GM12878 (cell line): ENCODE results near the gene MAZ. TPM values are rescaled to one million over a fixed set of nuclear protein-coding genes. Genes with fewer than 3 reads are reported as not detected.

ENCODE experiments used
- ATAC-seq: fragments of 200-7000 bp; cut with Tn5 transposase; 3 replicates; pipeline ENCODE4 v1.9.1; 2020; ENCODE audit warnings: mild to moderate bottlenecking, moderate library complexity
- BruUV-seq: library from RNA; stranded (reverse); fragments of 400-500 nt; replicated peaks from 2 replicates; lab custom pipeline; 2021; lab: Mats Ljungman, UMichigan
- CTCF ChIA-PET: fragments of 300-600 bp; sonication (Branson Sonifier 250); formaldehyde crosslinking; extraction: SDS; loops from one replicate; lab custom pipeline; 2021; ENCODE audit warnings: inconsistent platforms; lab: Yijun Ruan, JAX
- POLR2A ChIA-PET: fragments of 350-600 bp; formaldehyde crosslinking; extraction: SDS; loops from one replicate; lab custom pipeline; 2021; ENCODE audit warnings: inconsistent platforms; lab: Charles Lee
- RAD21 ChIA-PET: fragments of 300-600 bp; sonication (Branson Sonifier 250); formaldehyde crosslinking; loops from one replicate; lab custom pipeline; 2023; ENCODE audit warnings: antibody characterized with exemption; ENCODE audit not compliant: unreplicated experiment; lab: Charles Lee
- SMC1A ChIA-PET: fragments of 300-600 bp; sonication (Branson Sonifier 250); formaldehyde crosslinking; loops from one replicate; lab custom pipeline; 2023; ENCODE audit not compliant: unreplicated experiment, uncharacterized antibody; lab: Charles Lee
- DNase-seq: peaks from one replicate; pipeline ENCODE4 v3.0.0-alpha.2; 2011; ENCODE audit warnings: low read depth, low spot score
- FAIRE-seq: peaks from 3 replicates; lab custom pipeline; 2011; peaks lifted over from hg19 to GRCh38; lab: Jason Lieb, UNC
- H2AFZ ChIP-seq: 2 replicates; pipeline ENCODE4 v1.6.0; 2011; ENCODE audit warnings: low read depth, low read length, control low read depth; ENCODE audit not compliant: control insufficient read depth
- H3K27ac ChIP-seq: 2 replicates; pipeline ENCODE4 v1.5.1; 2011; ENCODE audit warnings: control low read depth; ENCODE audit not compliant: control insufficient read depth, insufficient read depth
- H3K27me3 ChIP-seq, 2 experiments: replicated peaks in 1 of 2; 2 replicates each; pipeline versions ENCODE4 v1.6.0 to v1.6.1; 2011; ENCODE audit warnings: low read length in 1 of 2; ENCODE audit not compliant: control insufficient read depth in 2 of 2, insufficient read depth in 2 of 2
- H3K36me3 ChIP-seq, 2 experiments: 2 replicates each; pipeline ENCODE4 v1.5.1; 2011; ENCODE audit warnings: low read length in 1 of 2; ENCODE audit not compliant: control insufficient read depth in 2 of 2, insufficient read depth in 2 of 2
- H3K4me1 ChIP-seq: 2 replicates; pipeline ENCODE4 v1.6.1; 2011; ENCODE audit warnings: mild to moderate bottlenecking, low read length, moderate library complexity, mixed read lengths; ENCODE audit not compliant: control insufficient read depth, insufficient read depth
- H3K4me2 ChIP-seq: 2 replicates; pipeline ENCODE4 v1.6.0; 2011; ENCODE audit warnings: control low read depth; ENCODE audit not compliant: control insufficient read depth, insufficient read depth
- H3K4me3 ChIP-seq: fragments of 200-600 bp; sonication (generic); 2 replicates; pipeline ENCODE4 v1.5.1; 2016
- H3K79me2 ChIP-seq: 2 replicates; pipeline ENCODE4 v1.6.0; 2011; ENCODE audit warnings: low read length; ENCODE audit not compliant: control insufficient read depth, insufficient read depth
- H3K9ac ChIP-seq: 2 replicates; pipeline ENCODE4 v1.8.0; 2011; ENCODE audit warnings: low read length, control low read depth, mixed read lengths; ENCODE audit not compliant: control insufficient read depth, insufficient read depth
- H3K9me3 ChIP-seq: replicated peaks from 3 replicates; pipeline ENCODE4 v1.5.1; 2011; ENCODE audit warnings: mild to moderate bottlenecking, low read length; ENCODE audit not compliant: control insufficient read depth, insufficient read depth
- H4K20me1 ChIP-seq: 2 replicates; pipeline ENCODE4 v1.6.0; 2011; ENCODE audit not compliant: control insufficient read depth, insufficient read depth
- ATF2 ChIP-seq: IDR thresholded peaks from 2 replicates; pipeline ENCODE4 v1.6.1; 2012; ENCODE audit warnings: low read length, inconsistent platforms
- ATF3 ChIP-seq: IDR thresholded peaks from 2 replicates; pipeline ENCODE4 v1.6.1; 2011; ENCODE audit warnings: low read depth, mild to moderate bottlenecking, low read length, moderate library complexity, borderline replicate concordance; ENCODE audit errors: extremely low read depth
- BRCA1 ChIP-seq: IDR thresholded peaks from 2 replicates; pipeline ENCODE4 v1.6.1; 2011; ENCODE audit warnings: low read depth, low read length, improper control_type of control experiment
- CHD1 ChIP-seq: IDR thresholded peaks from 2 replicates; pipeline ENCODE4 v1.6.1; 2012; ENCODE audit warnings: low read depth, low read length, improper control_type of control experiment
- HDAC2 ChIP-seq: fragments of 200-600 bp; sonication (generic); IDR thresholded peaks from 2 replicates; pipeline ENCODE4 v1.6.1; 2017
- NBN ChIP-seq: fragments of 450-650 bp; IDR thresholded peaks from 2 replicates; pipeline ENCODE4 v1.6.1; 2016
- NR2F1 ChIP-seq: fragments of 450-650 bp; conservative IDR thresholded peaks from 2 replicates; pipeline ENCODE4 v1.6.1; 2017; ENCODE audit warnings: mild to moderate bottlenecking
- RAD21 ChIP-seq: IDR thresholded peaks from 2 replicates; pipeline ENCODE4 v1.6.1; 2011; ENCODE audit warnings: mild to moderate bottlenecking, low read depth, low read length, moderate library complexity; ENCODE audit not compliant: insufficient read depth
- SMARCA5 ChIP-seq: fragments of 450-650 bp; IDR thresholded peaks from 2 replicates; pipeline ENCODE4 v1.6.1; 2017; ENCODE audit warnings: mild to moderate bottlenecking
- SREBF1 ChIP-seq: IDR thresholded peaks from 2 replicates; pipeline ENCODE4 v1.6.1; 2012; ENCODE audit warnings: mild to moderate bottlenecking, low read length
- SRF ChIP-seq, 2 experiments: IDR thresholded peaks; 2 replicates each; pipeline ENCODE4 v1.6.1; 2011; ENCODE audit warnings: low read depth in 2 of 2, low read length in 2 of 2, mild to moderate bottlenecking in 1 of 2, moderate library complexity in 1 of 2
- SUPT20H ChIP-seq: IDR thresholded peaks from 2 replicates; pipeline ENCODE4 v1.6.1; 2011; ENCODE audit warnings: low read depth, mild to moderate bottlenecking, low read length, moderate library complexity, borderline replicate concordance; ENCODE audit not compliant: control insufficient read depth
- TBL1XR1 ChIP-seq: IDR thresholded peaks from 2 replicates; pipeline ENCODE4 v1.6.1; 2012; ENCODE audit warnings: low read depth, low read length, improper control_type of control experiment
- ZNF24 ChIP-seq: fragments of 450-650 bp; IDR thresholded peaks from 2 replicates; pipeline ENCODE4 v1.6.1; 2017; ENCODE audit warnings: antibody characterized with exemption, mild to moderate bottlenecking
- WGBS: methylation state at CpG from one replicate; pipeline ENCODE4 v1.1.6; 2016; ENCODE audit warnings: low lambda C conversion rate; ENCODE audit not compliant: insufficient replicate concordance, insufficient coverage; ENCODE audit errors: missing lambda C conversion rate; 5-methylcytosine and 5-hydroxymethylcytosine counted together
- in situ Hi-C: fragments of 300-500 bp; cut with MboI; formaldehyde crosslinking; loops from 9 replicates; pipeline ENCODE4 v1.14.3; 2018; ENCODE audit warnings: mixed read lengths
- intact Hi-C: fragments of 100-400 bp; cut with micrococcal nuclease; formaldehyde crosslinking; loops from one replicate; pipeline ENCODE4 v1.14.2; 2022; ENCODE audit not compliant: unreplicated experiment
- polyA plus RNA-seq, 11 experiments: library from polyadenylated mRNA; depleted of rRNA in 4 of 11; unstranded in 6 of 11; stranded (reverse) in 5 of 11; fragments of >200 nt; fragmentation: Nextera tagmentation in 4 of 11; fragmentation: Illumina TruSeq in 1 of 11; extraction: Ambion mirVana in 4 of 11; extraction: Trizol in 1 of 11; gene quantifications; 1 replicate in 1 of 11; 2 replicates in 10 of 11; pipeline versions ENCODE4 v1.2.1 to v1.2.3, GENCODE V29; 2011 to 2016; ENCODE audit warnings: inconsistent platforms in 2 of 11, missing spikeins in 2 of 11, low read depth in 1 of 11
- total RNA-seq, 4 experiments: library from RNA; depleted of rRNA in 3 of 4; stranded (reverse); fragments of >200 nt in 3 of 4; fragmentation: Illumina TruSeq in 1 of 4; extraction: Trizol in 1 of 4; gene quantifications; 2 replicates each; pipeline versions ENCODE4 v1.2.1 to v1.2.3, GENCODE V29; 2013 to 2021
- TF ChIP-seq, protein P1 (sequence below): IDR thresholded peaks from 2 replicates; pipeline ENCODE4 v1.6.1; 2012; ENCODE audit warnings: improper control_type of control experiment, low read depth, low read length; ENCODE audit not compliant: insufficient replicate concordance
- TF ChIP-seq, protein P2 (sequence below): IDR thresholded peaks from 2 replicates; pipeline ENCODE4 v1.6.1; 2012; ENCODE audit warnings: low read depth, low read length, improper control_type of control experiment

The MAZ gene
- total and polyA plus RNA-seq, 10 of the 15 experiments (the other 5 are each of a cell fraction or from before 2014, with no cell fraction given) = 23.9 to 309 (median 116) TPM

DNA sequence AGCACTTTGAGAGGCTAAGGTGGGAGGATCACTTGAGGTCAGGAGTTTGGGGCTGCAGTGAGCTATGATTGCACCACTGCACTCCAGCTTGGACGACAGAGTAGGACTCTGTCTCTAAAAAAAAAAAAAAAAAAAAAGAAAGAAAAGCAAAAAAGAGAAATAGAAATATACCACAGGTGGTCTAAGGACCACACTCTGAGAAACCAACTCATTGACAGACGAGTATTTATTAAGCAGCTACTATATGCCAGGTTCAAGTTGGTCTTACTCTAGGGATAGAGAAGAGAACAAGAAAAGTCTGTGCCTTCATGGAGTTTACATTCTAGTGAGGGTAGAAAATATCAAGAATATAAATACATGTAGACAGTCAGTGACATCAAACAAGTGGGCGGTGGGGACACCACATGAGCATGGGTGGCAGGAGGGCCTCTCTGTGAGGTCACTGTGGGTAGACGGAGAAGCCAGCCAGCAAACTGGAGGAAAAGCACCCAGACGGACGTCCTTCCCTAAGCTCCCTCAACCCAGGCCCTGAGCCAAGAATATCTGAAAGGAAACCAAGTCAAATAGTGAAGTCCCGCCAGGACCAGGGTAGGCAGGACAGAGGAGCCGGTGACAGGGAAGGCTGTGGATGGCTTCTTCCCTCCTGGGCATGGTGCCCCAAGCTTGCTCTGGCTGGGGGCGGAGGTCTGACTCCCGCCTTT lies 52.0 kb downstream of the MAZ start (continued):
- TF ChIP-seq, protein P1, sequence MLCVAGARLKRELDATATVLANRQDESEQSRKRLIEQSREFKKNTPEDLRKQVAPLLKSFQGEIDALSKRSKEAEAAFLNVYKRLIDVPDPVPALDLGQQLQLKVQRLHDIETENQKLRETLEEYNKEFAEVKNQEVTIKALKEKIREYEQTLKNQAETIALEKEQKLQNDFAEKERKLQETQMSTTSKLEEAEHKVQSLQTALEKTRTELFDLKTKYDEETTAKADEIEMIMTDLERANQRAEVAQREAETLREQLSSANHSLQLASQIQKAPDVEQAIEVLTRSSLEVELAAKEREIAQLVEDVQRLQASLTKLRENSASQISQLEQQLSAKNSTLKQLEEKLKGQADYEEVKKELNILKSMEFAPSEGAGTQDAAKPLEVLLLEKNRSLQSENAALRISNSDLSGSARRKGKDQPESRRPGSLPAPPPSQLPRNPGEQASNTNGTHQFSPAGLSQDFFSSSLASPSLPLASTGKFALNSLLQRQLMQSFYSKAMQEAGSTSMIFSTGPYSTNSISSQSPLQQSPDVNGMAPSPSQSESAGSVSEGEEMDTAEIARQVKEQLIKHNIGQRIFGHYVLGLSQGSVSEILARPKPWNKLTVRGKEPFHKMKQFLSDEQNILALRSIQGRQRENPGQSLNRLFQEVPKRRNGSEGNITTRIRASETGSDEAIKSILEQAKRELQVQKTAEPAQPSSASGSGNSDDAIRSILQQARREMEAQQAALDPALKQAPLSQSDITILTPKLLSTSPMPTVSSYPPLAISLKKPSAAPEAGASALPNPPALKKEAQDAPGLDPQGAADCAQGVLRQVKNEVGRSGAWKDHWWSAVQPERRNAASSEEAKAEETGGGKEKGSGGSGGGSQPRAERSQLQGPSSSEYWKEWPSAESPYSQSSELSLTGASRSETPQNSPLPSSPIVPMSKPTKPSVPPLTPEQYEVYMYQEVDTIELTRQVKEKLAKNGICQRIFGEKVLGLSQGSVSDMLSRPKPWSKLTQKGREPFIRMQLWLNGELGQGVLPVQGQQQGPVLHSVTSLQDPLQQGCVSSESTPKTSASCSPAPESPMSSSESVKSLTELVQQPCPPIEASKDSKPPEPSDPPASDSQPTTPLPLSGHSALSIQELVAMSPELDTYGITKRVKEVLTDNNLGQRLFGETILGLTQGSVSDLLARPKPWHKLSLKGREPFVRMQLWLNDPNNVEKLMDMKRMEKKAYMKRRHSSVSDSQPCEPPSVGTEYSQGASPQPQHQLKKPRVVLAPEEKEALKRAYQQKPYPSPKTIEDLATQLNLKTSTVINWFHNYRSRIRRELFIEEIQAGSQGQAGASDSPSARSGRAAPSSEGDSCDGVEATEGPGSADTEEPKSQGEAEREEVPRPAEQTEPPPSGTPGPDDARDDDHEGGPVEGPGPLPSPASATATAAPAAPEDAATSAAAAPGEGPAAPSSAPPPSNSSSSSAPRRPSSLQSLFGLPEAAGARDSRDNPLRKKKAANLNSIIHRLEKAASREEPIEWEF = no peak
- TF ChIP-seq RAD21 (no peak), TBL1XR1 (no peak), ZNF24 (no peak), SRF (IDR thresholded peaks at IDR 0.05; ENCODE audit: low read depth in 2 of 2, low read length in 2 of 2) (no peak), SMARCA5 (no peak)

DNA sequence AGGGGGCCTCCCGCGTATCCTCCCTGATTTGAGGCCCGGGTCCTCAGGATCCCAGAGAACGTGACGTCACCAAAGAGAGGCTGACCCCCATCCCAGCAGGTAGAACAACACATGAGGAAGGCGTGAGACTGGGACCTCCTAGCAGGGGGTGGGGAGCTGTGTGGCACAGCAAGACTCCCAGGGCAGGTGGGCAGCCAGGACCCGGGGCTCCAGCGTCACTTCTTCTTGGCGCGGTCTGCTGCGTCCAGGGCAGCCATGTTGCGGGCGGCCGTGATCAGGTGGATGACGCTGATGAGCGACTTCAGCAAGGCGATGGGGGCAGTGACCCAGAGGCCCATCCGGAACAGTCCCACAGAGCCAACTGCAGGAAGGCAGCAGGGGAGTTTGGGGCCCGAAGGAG lies 52.6 kb downstream of the MAZ start:
- SMC1A ChIA-PET = no interaction called here
- H3K9ac ChIP-seq = no peak overlapping the region
- no TSS peak for BruUV-seq
- H3K27me3 ChIP-seq = no peaks in the 10 kb centered on the region
- H3K36me3 ChIP-seq = peaks cover 0 to 3% of the 10 kb centered on the region in 2 experiments; a peak in 2 of 4 replicates
- H3K79me2 ChIP-seq = peaks cover 7% of the 10 kb centered on the region
- ATAC-seq (no peak), DNase-seq (no peak), FAIRE-seq (no peak)
- H3K4me1 ChIP-seq = peaks cover 4% of the 10 kb centered on the region
- H3K4me2 ChIP-seq = no peak overlapping the region
- H2AFZ ChIP-seq = no peak overlapping the region
- intact Hi-C loops = no loop called here
- H3K9me3 ChIP-seq = no peaks in the 10 kb centered on the region
- 94% methylated on average over 19 of the region's 19 CpGs for WGBS
- in situ Hi-C loops = no loop called here
- POLR2A ChIA-PET = no interaction called here
- H4K20me1 ChIP-seq = no peaks in the 10 kb centered on the region
- H3K4me3 ChIP-seq = no peak overlapping the region
- RAD21 ChIA-PET = no interaction called here
- H3K27ac ChIP-seq = no peak overlapping the region
- CTCF ChIA-PET = interaction anchor here (1.9 kb wide), 1 partner anchor 11 kb away, joined by 11 read pairs; no protein-coding TSS in a partner anchor
- TF ChIP-seq NBN (no peak), RAD21 (no peak), ATF2 (no peak), ATF3 (no peak), SUPT20H (no peak), SREBF1 (no peak), ZNF24 (no peak), TBL1XR1 (no peak), HDAC2 (no peak), NR2F1 (no peak), SRF (IDR thresholded peaks at IDR 0.05; ENCODE audit: low read depth in 2 of 2, low read length in 2 of 2) (no peak), CHD1 (no peak), BRCA1 (no peak)
- TF ChIP-seq, protein P2, sequence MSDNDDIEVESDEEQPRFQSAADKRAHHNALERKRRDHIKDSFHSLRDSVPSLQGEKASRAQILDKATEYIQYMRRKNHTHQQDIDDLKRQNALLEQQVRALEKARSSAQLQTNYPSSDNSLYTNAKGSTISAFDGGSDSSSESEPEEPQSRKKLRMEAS = no peak
